Fibroblast of pulmonary artery (primary cell): ENCODE results near the gene SUPT6H.

Experiments
- DNase-seq: peaks from one replicate; pipeline ENCODE4 v3.0.0-alpha.2; 2010; ENCODE audit warnings: low read depth
- H3K4me3 ChIP-seq: replicated peaks from 2 replicates; pipeline ENCODE4 v1.5.1; 2011; ENCODE audit warnings: low read depth, mild to moderate bottlenecking, control low read depth, low read length, moderate library complexity
- TF ChIP-seq, protein P1 (sequence below): IDR thresholded peaks from 2 replicates; pipeline ENCODE4 v1.5.1; 2011; ENCODE audit warnings: mild to moderate bottlenecking, control low read depth, low read length, inconsistent platforms; ENCODE audit errors: missing control alignments

Gene SUPT6H

GRCh38 chr17:28750178-28751047 is 88.4 kb downstream of the SUPT6H start:
- H3K4me3 ChIP-seq: no peak overlapping the region
- DNase-seq: peak; percentile 95
- TF ChIP-seq, protein P1, sequence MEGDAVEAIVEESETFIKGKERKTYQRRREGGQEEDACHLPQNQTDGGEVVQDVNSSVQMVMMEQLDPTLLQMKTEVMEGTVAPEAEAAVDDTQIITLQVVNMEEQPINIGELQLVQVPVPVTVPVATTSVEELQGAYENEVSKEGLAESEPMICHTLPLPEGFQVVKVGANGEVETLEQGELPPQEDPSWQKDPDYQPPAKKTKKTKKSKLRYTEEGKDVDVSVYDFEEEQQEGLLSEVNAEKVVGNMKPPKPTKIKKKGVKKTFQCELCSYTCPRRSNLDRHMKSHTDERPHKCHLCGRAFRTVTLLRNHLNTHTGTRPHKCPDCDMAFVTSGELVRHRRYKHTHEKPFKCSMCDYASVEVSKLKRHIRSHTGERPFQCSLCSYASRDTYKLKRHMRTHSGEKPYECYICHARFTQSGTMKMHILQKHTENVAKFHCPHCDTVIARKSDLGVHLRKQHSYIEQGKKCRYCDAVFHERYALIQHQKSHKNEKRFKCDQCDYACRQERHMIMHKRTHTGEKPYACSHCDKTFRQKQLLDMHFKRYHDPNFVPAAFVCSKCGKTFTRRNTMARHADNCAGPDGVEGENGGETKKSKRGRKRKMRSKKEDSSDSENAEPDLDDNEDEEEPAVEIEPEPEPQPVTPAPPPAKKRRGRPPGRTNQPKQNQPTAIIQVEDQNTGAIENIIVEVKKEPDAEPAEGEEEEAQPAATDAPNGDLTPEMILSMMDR: peak; percentile 14

GRCh38 chr17:28751600-28752366 is 89.8 kb downstream of the SUPT6H start:
- DNase-seq: no peak
- H3K4me3 ChIP-seq: no peak overlapping the region
- TF ChIP-seq, protein P1: no peak
